Subcutaneous abdominal adipose tissue (tissue), 5 donors: ENCODE results near the gene SH3RF3.
"Not testable (repeated sequence)": the region's sequence is repeated elsewhere in the genome, so short reads cannot be mapped to it uniquely, and the experiment has no call there.

Experiments
- H3K27ac ChIP-seq: one replicate; pipeline ENCODE4 v1.7.0; 2013; ENCODE audit warnings: low read depth, mild to moderate bottlenecking, inconsistent platforms, low read length, moderate library complexity
- H3K27me3 ChIP-seq, 5 donors: one replicate each; pipeline ENCODE4 v1.7.0; 2013; ENCODE audit warnings: low read length in 5 of 5, inconsistent platforms in 1 of 5; ENCODE audit not compliant: control insufficient read depth in 5 of 5, insufficient read depth in 4 of 5
- H3K36me3 ChIP-seq, 5 donors: one replicate each; pipeline ENCODE4 v1.7.0; 2013; ENCODE audit warnings: low read length in 5 of 5; ENCODE audit not compliant: control insufficient read depth in 5 of 5, insufficient read depth in 5 of 5
- H3K4me1 ChIP-seq, 5 donors: one replicate each; pipeline ENCODE4 v1.7.0; 2013; ENCODE audit warnings: low read length in 5 of 5, mild to moderate bottlenecking in 3 of 5, moderate library complexity in 1 of 5; ENCODE audit not compliant: control insufficient read depth in 5 of 5, insufficient read depth in 5 of 5
- H3K4me3 ChIP-seq, 5 donors: one replicate each; pipeline ENCODE4 v1.7.0; 2013; ENCODE audit warnings: low read length in 5 of 5, low read depth in 1 of 5
- H3K9ac ChIP-seq, 5 donors: one replicate each; pipeline ENCODE4 v1.7.0; 2013; ENCODE audit warnings: low read length in 5 of 5, mild to moderate bottlenecking in 4 of 5, moderate library complexity in 3 of 5
- H3K9me3 ChIP-seq, 5 donors: one replicate each; pipeline ENCODE4 v1.7.0; 2013; ENCODE audit warnings: low read length in 5 of 5; ENCODE audit not compliant: control insufficient read depth in 5 of 5
- donor health status: healthy.
- donor health status: healthy.
- donor health status: healthy.
- donor health status: healthy.
- donor health status: healthy.

Gene SH3RF3

GRCh38 chr2:109117181-109117580 is 11.8 kb upstream of the SH3RF3 start:
- not testable (repeated sequence) for H3K27me3 ChIP-seq, H3K4me3 ChIP-seq, H3K4me1 ChIP-seq, H3K9me3 ChIP-seq, H3K9ac ChIP-seq, H3K27ac ChIP-seq, H3K36me3 ChIP-seq

GRCh38 chr2:109117780-109118179 is 11.2 kb upstream of the SH3RF3 start:
- Histone ChIP-seq H3K9ac (no peak overlapping the region), H3K9me3 (no peaks in the 10 kb centered on the region), H3K4me3 (no peak overlapping the region), H3K4me1 (peaks cover 0 to 7% (median 3%) of the 10 kb centered on the region in 5 donors), H3K36me3 (no peaks in the 10 kb centered on the region), H3K27me3 (peaks cover 0 to 12% (median 8%) of the 10 kb centered on the region in 5 donors), H3K27ac (no peak overlapping the region)

- Histone ChIP-seq H3K9me3 (no peaks in the 10 kb centered on the region), H3K36me3 (no peaks in the 10 kb centered on the region), H3K9ac (no peak overlapping the region), H3K27me3 (peaks cover 0 to 12% (median 9%) of the 10 kb centered on the region in 5 donors), H3K27ac (no peak overlapping the region), H3K4me1 (peaks cover 0 to 7% (median 3%) of the 10 kb centered on the region in 5 donors), H3K4me3 (no peak overlapping the region)
Observed at GRCh38 chr2:109118321-109118720, 10.7 kb upstream of the SH3RF3 start.

GRCh38 chr2:109120166-109120565 is 8.8 kb upstream of the SH3RF3 start:
- H3K27me3 ChIP-seq: peaks cover 0 to 12% (median 9%) of the 10 kb centered on the region in 5 donors
- no peaks in the 10 kb centered on the region for H3K9me3 ChIP-seq
- H3K4me3 ChIP-seq: no peak overlapping the region
- no peaks in the 10 kb centered on the region for H3K36me3 ChIP-seq
- peaks cover 0 to 8% (median 3%) of the 10 kb centered on the region in 5 donors for H3K4me1 ChIP-seq
- H3K9ac ChIP-seq: no peak overlapping the region
- no peak overlapping the region for H3K27ac ChIP-seq

GRCh38 chr2:109120686-109121085 is 8.3 kb upstream of the SH3RF3 start:
- H3K27me3 ChIP-seq: peaks cover 0 to 12% (median 9%) of the 10 kb centered on the region in 5 donors
- not testable (repeated sequence) for H3K9ac ChIP-seq, H3K4me1 ChIP-seq, H3K4me3 ChIP-seq, H3K9me3 ChIP-seq, H3K27ac ChIP-seq, H3K36me3 ChIP-seq

- Histone ChIP-seq H3K4me1 (peaks cover 0 to 11% (median 9%) of the 10 kb centered on the region in 5 donors), H3K36me3 (no peaks in the 10 kb centered on the region), H3K27ac (no peak overlapping the region), H3K9me3 (no peaks in the 10 kb centered on the region), H3K4me3 (no peak overlapping the region), H3K9ac (no peak overlapping the region), H3K27me3 (peaks cover 0 to 12% (median 7%) of the 10 kb centered on the region in 5 donors)
Observed at GRCh38 chr2:109123586-109124201, 5.3 kb upstream of the SH3RF3 start.

GRCh38 chr2:109124982-109125592 is 3.9 kb upstream of the SH3RF3 start:
- Histone ChIP-seq H3K27ac (no peak overlapping the region), H3K36me3 (no peaks in the 10 kb centered on the region), H3K9ac (no peak overlapping the region), H3K27me3 (peaks cover 0 to 12% (median 5%) of the 10 kb centered on the region in 5 donors), H3K4me3 (no peak overlapping the region), H3K4me1 (peaks cover 0 to 25% (median 15%) of the 10 kb centered on the region in 5 donors), H3K9me3 (no peaks in the 10 kb centered on the region)

GRCh38 chr2:109125593-109126500 is 3.2 kb upstream of the SH3RF3 start:
- Histone ChIP-seq H3K9me3 (no peaks in the 10 kb centered on the region), H3K27me3 (peaks cover 0 to 12% (median 4%) of the 10 kb centered on the region in 5 donors), H3K36me3 (no peaks in the 10 kb centered on the region), H3K4me3 (no peak overlapping the region), H3K4me1 (peaks cover 4 to 32% (median 23%) of the 10 kb centered on the region in 5 donors), H3K9ac (no peak overlapping the region), H3K27ac (no peak overlapping the region)

- Histone ChIP-seq H3K4me3 (no peak overlapping the region), H3K36me3 (no peaks in the 10 kb centered on the region), H3K9me3 (no peaks in the 10 kb centered on the region), H3K27ac (no peak overlapping the region), H3K27me3 (peaks cover 0 to 9% (median 4%) of the 10 kb centered on the region in 5 donors), H3K4me1 (peaks cover 6 to 38% (median 27%) of the 10 kb centered on the region in 5 donors), H3K9ac (no peak overlapping the region)
Observed at GRCh38 chr2:109126501-109126860, 2.5 kb upstream of the SH3RF3 start.

- H3K27ac ChIP-seq: no peak overlapping the region
- H3K9ac ChIP-seq: no peak overlapping the region
- peak overlapping the region in 3 of 5 donors; percentile 79 to 90 (median 85) for H3K4me3 ChIP-seq
Observed at GRCh38 chr2:109127556-109127955, 1.4 kb upstream of the SH3RF3 start.

More at GRCh38 chr2:109127556-109127955, 1.4 kb upstream of the SH3RF3 start:
- peaks cover 0 to 4% (median 0%) of the 10 kb centered on the region in 5 donors for H3K27me3 ChIP-seq
- H3K9me3 ChIP-seq: no peaks in the 10 kb centered on the region
- H3K36me3 ChIP-seq: no peaks in the 10 kb centered on the region
- peaks cover 6 to 38% (median 30%) of the 10 kb centered on the region in 5 donors for H3K4me1 ChIP-seq
